GM12875 (cell line): ENCODE results near the gene ZNF778.

Experiments
- H3K4me3 ChIP-seq: one replicate; pipeline ENCODE4 v1.5.1; 2011; ENCODE audit warnings: low read depth, low read length, control low read depth
- CTCF ChIP-seq: IDR thresholded peaks from 2 replicates; pipeline ENCODE4 v1.5.1; 2011; ENCODE audit warnings: low read depth, mild to moderate bottlenecking, control low read depth, inconsistent platforms, low read length, moderate library complexity, borderline replicate concordance; ENCODE audit not compliant: insufficient read depth

ZNF778 gene

GRCh38 chr16:89268987-89269735 lies 51.7 kb downstream of the ZNF778 start:
- no peak for TF ChIP-seq CTCF
- no peak overlapping the region for H3K4me3 ChIP-seq

DNA sequence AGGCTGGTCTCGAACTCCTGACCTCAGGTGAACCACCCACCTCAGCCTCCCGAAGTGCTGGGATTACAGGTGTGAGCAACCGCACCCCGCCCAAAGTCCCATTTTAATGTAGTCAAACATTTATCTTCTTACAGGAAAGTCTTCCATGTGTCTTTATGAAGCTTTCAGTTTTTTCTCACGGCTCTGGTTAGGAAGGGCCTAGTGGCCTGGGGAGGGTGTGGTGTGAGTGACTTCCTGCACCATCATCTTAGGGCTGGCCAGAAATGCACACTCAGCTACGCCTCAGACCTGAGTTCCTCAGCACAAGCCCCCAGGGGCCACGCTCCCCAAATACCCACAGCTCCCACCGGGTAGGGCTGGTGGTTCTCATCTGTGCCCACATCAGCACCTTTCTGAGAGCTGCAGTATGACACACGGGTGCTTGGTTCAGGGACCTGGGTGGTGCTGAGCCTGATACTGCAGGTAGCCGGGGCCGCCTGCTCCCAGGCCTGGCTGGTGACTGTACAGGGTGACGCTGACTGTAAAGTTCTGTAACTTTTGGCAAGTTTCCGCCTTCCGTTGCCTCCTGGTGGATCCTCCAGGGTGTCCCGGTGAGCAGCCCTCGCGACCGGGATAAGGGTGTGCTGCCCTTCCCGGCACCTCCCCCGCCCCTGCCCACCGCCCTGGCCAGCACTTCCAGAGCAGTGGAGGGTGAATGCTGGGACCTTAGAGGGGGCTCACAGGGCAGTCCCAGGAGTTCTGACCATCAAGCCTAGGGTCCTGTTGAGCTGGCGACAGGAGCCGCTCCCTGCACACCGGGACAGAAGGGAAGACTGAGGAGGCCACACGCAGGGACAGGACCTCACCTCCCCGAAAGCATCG lies 52.5 kb downstream of the ZNF778 start:
- no peak for TF ChIP-seq CTCF
- H3K4me3 ChIP-seq = no peak overlapping the region

DNA sequence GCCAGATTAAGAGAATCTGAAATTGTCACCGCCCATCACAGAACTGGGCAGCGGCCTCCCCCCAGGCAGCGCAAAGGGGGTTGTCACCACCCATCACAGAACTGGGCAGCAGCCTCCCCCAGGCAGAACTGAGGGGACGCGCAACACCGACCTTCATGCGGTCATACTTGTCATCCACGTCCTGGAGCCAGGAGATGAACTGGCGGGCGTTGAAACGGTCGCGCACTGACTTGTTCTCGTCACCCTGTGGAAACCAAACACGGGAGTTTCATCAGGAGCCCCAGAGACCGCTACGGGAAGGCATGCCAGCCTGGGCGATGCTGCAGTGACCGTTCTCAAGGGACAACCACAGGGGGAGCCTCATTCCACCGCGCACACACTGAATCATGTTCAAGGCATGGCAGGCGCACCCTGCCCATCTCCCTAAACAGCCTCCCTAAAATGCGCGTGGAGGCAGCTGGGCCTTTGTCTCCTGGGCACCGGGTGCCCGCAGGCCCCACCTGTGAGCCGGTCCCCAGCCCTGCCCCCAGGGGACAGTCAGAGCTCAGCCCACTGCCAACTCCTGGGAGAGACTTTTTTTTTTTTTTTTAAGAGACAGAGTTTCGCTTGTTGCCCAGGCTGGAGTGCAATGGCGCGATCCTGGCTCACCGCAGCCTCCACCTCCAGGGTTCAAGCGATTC lies 53.3 kb downstream of the ZNF778 start:
- no peak for TF ChIP-seq CTCF
- no peak overlapping the region for H3K4me3 ChIP-seq

DNA sequence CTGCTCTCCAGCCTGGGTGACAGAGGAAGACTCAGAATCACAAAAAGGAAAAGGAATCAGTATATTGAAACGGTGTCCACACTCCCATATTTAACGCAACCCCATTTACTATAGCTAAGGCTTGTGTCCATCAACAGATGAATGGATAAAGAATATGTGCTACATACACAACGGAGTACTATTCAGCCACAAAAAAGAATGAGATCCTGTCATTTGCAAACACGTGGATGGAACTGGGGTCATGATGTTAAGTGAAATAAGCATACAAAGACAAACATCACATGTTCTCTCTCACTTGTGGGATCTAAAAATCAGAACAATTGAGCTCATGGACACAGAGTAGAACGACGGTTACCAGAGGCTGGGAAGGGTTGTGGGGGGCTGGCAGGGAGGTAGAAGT lies 55.1 kb downstream of the ZNF778 start:
- no peak overlapping the region for H3K4me3 ChIP-seq
- TF ChIP-seq CTCF = no peak

DNA sequence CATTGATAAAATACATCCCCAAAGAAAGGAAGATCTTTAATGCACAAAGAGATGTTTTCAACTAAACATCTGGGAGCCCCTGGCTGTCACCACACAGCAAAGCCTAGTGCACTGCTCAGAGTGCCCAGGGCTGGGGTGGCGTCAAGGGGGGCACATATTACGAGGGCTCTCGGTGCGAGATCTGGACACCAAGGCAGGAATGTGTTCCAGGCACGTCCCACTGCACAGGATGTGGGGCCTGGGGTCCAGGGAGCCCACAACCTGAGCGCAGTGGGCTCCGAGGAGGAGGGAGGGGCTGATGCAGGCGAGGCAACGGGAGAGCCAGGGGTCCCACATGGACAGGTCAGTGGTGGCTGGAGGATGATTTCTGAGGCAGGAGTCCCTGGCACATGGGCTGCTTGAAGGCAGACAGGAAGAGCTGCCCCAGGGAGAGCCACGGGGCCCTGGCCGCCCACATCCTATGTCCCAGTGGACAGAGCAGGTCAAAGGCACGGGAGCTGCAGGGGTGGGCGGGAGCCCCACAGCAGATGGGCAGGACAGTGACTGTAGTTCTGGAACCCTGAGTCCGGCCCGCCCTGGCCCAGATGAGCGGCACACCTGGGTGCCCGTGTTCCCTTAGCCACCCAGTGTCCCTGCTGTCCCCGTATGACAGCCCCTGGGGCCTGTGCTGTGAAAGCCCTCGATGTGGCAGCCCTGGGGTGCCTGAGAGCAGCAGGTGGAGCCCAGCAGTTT lies 56.4 kb downstream of the ZNF778 start:
- H3K4me3 ChIP-seq = no peak overlapping the region
- no peak for TF ChIP-seq CTCF

GRCh38 chr16:89274561-89275283 lies 57.2 kb downstream of the ZNF778 start:
- TF ChIP-seq CTCF = no peak
- no peak overlapping the region for H3K4me3 ChIP-seq
